Panc1 (cell line): ENCODE results near the gene TMEM233. TPM values are rescaled to one million over a fixed set of nuclear protein-coding genes. Genes with fewer than 3 reads are reported as not detected.
"Not testable (repeated sequence)": the region's sequence is repeated elsewhere in the genome, so short reads cannot be mapped to it uniquely, and the experiment has no call there.

ENCODE experiments used
- ATAC-seq: fragments of 200-7000 bp; cut with Tn5 transposase; 2 replicates; pipeline ENCODE4 v1.9.1; 2020; ENCODE audit warnings: mild to moderate bottlenecking, moderate library complexity
- BruUV-seq: library from RNA; stranded (reverse); fragments of 400-500 nt; replicated peaks from 2 replicates; lab custom pipeline; 2021; lab: Mats Ljungman, UMichigan
- CTCF ChIA-PET: fragments of 300-600 bp; sonication (Branson Sonifier 250); formaldehyde crosslinking; loops from one replicate; lab custom pipeline; 2022; ENCODE audit warnings: antibody characterized with exemption; lab: Charles Lee
- POLR2A ChIA-PET: fragments of 300-600 bp; sonication (Branson Sonifier 250); formaldehyde crosslinking; loops from one replicate; lab custom pipeline; 2022; ENCODE audit warnings: antibody characterized with exemption; lab: Charles Lee
- DNase-seq: peaks from one replicate; pipeline ENCODE4 v3.0.0-alpha.2; 2010; ENCODE audit warnings: low read depth, low spot score
- H3K27ac ChIP-seq: 2 replicates; pipeline ENCODE4 v1.5.1; 2011; ENCODE audit warnings: mild to moderate bottlenecking, low read length, inconsistent platforms
- H3K27me3 ChIP-seq: fragments of 200-500 bp; sonication (Bioruptor generic); 2 replicates; pipeline ENCODE4 v1.6.0; 2014; ENCODE audit warnings: low read length, inconsistent platforms; ENCODE audit not compliant: control insufficient read depth, insufficient read depth
- H3K36me3 ChIP-seq: fragments of 200-500 bp; sonication (Bioruptor generic); 2 replicates; pipeline ENCODE4 v1.5.1; 2014; ENCODE audit warnings: inconsistent platforms, mild to moderate bottlenecking, low read length, moderate library complexity; ENCODE audit not compliant: control insufficient read depth, insufficient read depth
- H3K4me1 ChIP-seq: 2 replicates; pipeline ENCODE4 v1.5.1; 2011; ENCODE audit warnings: inconsistent platforms, mild to moderate bottlenecking, low read length, moderate library complexity; ENCODE audit not compliant: control insufficient read depth, insufficient read depth
- H3K4me3 ChIP-seq, 2 experiments: 2 replicates each; pipeline ENCODE4 v1.5.1; 2011 to 2012; ENCODE audit warnings: low read depth in 2 of 2, low read length in 2 of 2, mild to moderate bottlenecking in 2 of 2, inconsistent platforms in 1 of 2, moderate library complexity in 1 of 2
- H3K9me3 ChIP-seq: fragments of 200-500 bp; sonication (Bioruptor generic); 2 replicates; pipeline ENCODE4 v1.5.1; 2014; ENCODE audit warnings: low read depth, mild to moderate bottlenecking, inconsistent platforms, low read length, moderate library complexity; ENCODE audit not compliant: control insufficient read depth, insufficient read depth
- CTCF ChIP-seq: fragments of 450-650 bp; IDR thresholded peaks from 2 replicates; pipeline ENCODE4 v1.5.1; 2017; ENCODE audit warnings: mild to moderate bottlenecking
- POLR2AphosphoS5 ChIP-seq: IDR thresholded peaks from 2 replicates; pipeline ENCODE4 v1.6.1; 2012; ENCODE audit warnings: mild to moderate bottlenecking, low read depth, low read length, moderate library complexity
- SIN3A ChIP-seq: IDR thresholded peaks from 2 replicates; pipeline ENCODE4 v1.6.1; 2012; ENCODE audit warnings: low read depth, mild to moderate bottlenecking, low read length, moderate library complexity, borderline replicate concordance; ENCODE audit not compliant: insufficient read depth
- TCF7L2 ChIP-seq: IDR thresholded peaks from 2 replicates; pipeline ENCODE4 v1.6.1; 2011; ENCODE audit warnings: mild to moderate bottlenecking, low read depth, low read length, inconsistent platforms
- in situ Hi-C: cut with HindIII; loops from 2 replicates; pipeline ENCODE4 v1.10.0; 2016; ENCODE audit warnings: low sequenced_read_pairs, low pct_unique_long_range_greater_than_20kb
- intact Hi-C: fragments of 100-400 bp; cut with micrococcal nuclease; formaldehyde crosslinking; loops from one replicate; pipeline ENCODE4 v1.10.0; 2022; ENCODE audit not compliant: unreplicated experiment
- total RNA-seq: library from RNA; stranded (reverse); gene quantifications from one replicate; pipeline ENCODE4 v1.2.1, GENCODE V29; 2021; ENCODE audit not compliant: unreplicated experiment
- TF ChIP-seq, protein P1 (sequence below), 2 experiments: IDR thresholded peaks; 2 replicates each; pipeline ENCODE4 v1.6.1; 2011 to 2012; ENCODE audit warnings: low read depth in 2 of 2, control low read depth in 1 of 2, low read length in 1 of 2, mild to moderate bottlenecking in 1 of 2, moderate library complexity in 1 of 2; ENCODE audit not compliant: insufficient read depth in 1 of 2

Gene TMEM233
- total RNA-seq, 1 experiment from 2014 or later: not detected

- TF ChIP-seq SIN3A (no peak), CTCF (no peak), TCF7L2 (no peak), POLR2AphosphoS5 (no peak)
- TF ChIP-seq, protein P1, sequence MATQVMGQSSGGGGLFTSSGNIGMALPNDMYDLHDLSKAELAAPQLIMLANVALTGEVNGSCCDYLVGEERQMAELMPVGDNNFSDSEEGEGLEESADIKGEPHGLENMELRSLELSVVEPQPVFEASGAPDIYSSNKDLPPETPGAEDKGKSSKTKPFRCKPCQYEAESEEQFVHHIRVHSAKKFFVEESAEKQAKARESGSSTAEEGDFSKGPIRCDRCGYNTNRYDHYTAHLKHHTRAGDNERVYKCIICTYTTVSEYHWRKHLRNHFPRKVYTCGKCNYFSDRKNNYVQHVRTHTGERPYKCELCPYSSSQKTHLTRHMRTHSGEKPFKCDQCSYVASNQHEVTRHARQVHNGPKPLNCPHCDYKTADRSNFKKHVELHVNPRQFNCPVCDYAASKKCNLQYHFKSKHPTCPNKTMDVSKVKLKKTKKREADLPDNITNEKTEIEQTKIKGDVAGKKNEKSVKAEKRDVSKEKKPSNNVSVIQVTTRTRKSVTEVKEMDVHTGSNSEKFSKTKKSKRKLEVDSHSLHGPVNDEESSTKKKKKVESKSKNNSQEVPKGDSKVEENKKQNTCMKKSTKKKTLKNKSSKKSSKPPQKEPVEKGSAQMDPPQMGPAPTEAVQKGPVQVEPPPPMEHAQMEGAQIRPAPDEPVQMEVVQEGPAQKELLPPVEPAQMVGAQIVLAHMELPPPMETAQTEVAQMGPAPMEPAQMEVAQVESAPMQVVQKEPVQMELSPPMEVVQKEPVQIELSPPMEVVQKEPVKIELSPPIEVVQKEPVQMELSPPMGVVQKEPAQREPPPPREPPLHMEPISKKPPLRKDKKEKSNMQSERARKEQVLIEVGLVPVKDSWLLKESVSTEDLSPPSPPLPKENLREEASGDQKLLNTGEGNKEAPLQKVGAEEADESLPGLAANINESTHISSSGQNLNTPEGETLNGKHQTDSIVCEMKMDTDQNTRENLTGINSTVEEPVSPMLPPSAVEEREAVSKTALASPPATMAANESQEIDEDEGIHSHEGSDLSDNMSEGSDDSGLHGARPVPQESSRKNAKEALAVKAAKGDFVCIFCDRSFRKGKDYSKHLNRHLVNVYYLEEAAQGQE (IDR thresholded peaks at IDR 0.05; ENCODE audit: insufficient read depth in 1 of 2, low read depth in 2 of 2, low read length in 1 of 2): no peak
- ATAC-seq: no peak
- BruUV-seq: no TSS peak
- Histone ChIP-seq H3K27me3 (no peaks in the 10 kb centered on the region), H3K4me1 (no peaks in the 10 kb centered on the region), H3K27ac (no peak overlapping the region), H3K9me3 (no peaks in the 10 kb centered on the region), H3K36me3 (no peaks in the 10 kb centered on the region), H3K4me3 (no peak overlapping the region)
- POLR2A ChIA-PET: no interaction called here
- CTCF ChIA-PET: no interaction called here
- in situ Hi-C loops (no loop called here), intact Hi-C loops (no loop called here)
- DNase-seq: no peak
These were observed 21.1 kb downstream of the TMEM233 start for GRCh38 chr12:119614705-119615104.

DNA sequence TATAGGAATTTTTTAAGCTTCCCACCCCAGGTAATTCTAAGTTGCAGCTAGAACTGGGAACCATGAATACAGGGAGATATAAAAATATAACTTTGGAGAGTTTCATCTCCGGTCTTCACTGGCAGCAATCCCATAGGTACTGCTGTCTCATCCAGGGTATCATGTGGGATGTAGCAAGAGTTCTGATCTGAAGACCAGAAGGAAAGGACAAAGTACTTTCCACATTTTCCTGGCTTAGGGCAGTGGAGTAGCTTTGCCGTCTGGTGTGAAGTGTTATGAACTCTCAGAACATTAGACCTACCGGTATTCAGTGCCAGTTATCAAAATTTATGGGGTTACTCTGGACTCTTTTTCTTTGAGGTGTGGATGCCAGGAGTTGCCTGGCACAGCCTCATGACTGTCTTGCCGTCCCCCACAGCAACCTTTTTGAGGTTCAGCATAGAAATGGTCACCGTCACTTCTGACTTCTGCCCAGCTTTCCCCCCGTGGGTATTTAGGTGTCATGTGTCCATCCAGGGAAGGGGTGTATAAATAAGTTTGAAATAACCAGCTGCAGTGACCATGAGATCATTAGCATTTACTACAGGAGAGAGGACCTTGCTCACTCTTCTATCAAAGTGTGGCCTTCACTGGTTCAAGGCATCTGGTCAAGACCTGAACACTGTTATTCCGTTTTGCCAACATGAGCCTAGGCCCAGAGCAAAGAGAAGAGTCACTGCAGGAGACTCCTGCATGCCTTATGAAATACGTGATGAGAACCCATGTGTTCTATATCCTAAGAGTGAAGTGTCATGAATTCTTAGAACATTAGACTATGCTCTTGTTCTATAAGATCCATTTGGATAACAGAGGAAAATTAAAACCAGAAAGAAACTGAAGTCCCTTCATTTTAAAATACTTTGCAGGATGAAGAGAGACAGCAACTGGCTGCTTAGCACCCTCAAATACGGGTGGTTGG, 22.2 kb downstream of the TMEM233 start:
- DNase-seq: no peak
- TF ChIP-seq SIN3A (no peak), POLR2AphosphoS5 (no peak), TCF7L2 (no peak), CTCF (no peak)
- TF ChIP-seq, protein P1 (IDR thresholded peaks at IDR 0.05; ENCODE audit: insufficient read depth in 1 of 2, low read depth in 2 of 2, low read length in 1 of 2): no peak
- BruUV-seq: no TSS peak
- H3K4me3 ChIP-seq: no peak overlapping the region
- in situ Hi-C loops (no loop called here), intact Hi-C loops (no loop called here)
- CTCF ChIA-PET: no interaction called here
- H3K4me1 ChIP-seq: no peaks in the 10 kb centered on the region
- ATAC-seq: no peak
- POLR2A ChIA-PET: no interaction called here
- no peaks in the 10 kb centered on the region for H3K27me3 ChIP-seq
- no peaks in the 10 kb centered on the region for H3K36me3 ChIP-seq
- no peaks in the 10 kb centered on the region for H3K9me3 ChIP-seq
- H3K27ac ChIP-seq: no peak overlapping the region

DNA sequence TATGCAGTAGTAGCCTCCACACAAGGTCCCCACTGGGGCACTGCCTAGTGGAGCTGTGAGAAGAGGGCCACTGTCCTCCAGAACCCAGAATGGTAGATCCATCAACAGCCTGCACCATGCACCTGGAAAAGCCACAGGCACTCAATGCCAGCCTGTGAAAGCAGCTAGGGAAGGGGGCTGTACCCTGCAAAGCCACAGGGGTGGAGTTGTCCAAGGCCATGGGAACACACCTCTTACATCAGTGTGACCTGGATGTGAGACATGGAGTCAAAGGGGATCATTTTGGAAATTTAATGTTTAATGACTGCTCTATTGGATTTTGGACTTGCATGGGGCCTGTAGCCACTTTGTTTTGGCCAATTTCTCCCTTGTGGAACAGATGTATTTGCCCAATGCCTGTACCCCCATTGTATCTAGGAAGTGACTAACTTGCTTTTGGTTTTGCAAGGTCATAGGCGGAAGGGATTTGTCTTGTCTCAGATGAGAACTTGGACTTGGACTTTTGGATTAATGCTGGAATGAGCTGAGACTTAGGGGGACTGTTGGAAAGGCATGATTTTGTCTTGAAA, 24.8 kb downstream of the TMEM233 start:
- H3K4me3 ChIP-seq, H3K36me3 ChIP-seq, BruUV-seq, CTCF ChIA-PET, H3K27ac ChIP-seq, intact Hi-C loops, POLR2A ChIA-PET, H3K9me3 ChIP-seq, ATAC-seq, H3K4me1 ChIP-seq, DNase-seq, H3K27me3 ChIP-seq, in situ Hi-C loops: not testable (repeated sequence)
